Keratinocyte (primary cell): ENCODE results near the gene EFCAB6. TPM values are rescaled to one million over a fixed set of nuclear protein-coding genes. Genes with fewer than 3 reads are reported as not detected.

Source experiments
- DNase-seq: peaks from one replicate; pipeline ENCODE4 v3.0.0-alpha.2; 2011; ENCODE audit warnings: low read depth, missing footprints, low spot score
- FAIRE-seq: peaks from 2 replicates; lab custom pipeline; 2011; peaks lifted over from hg19 to GRCh38; lab: Jason Lieb, UNC
- H2AFZ ChIP-seq: 2 replicates; pipeline ENCODE4 v1.6.0; 2012; ENCODE audit warnings: low read length, control low read depth, inconsistent platforms; ENCODE audit not compliant: control insufficient read depth
- H3K27ac ChIP-seq: 2 replicates; pipeline ENCODE4 v1.5.1; 2011; ENCODE audit warnings: low read length; ENCODE audit not compliant: control insufficient read depth, insufficient read depth
- H3K27me3 ChIP-seq: 3 replicates; pipeline ENCODE4 v1.6.0; 2011; ENCODE audit warnings: low read length; ENCODE audit not compliant: control insufficient read depth, insufficient read depth; ENCODE audit errors: extremely low read depth
- H3K36me3 ChIP-seq, 2 experiments: 2 replicates in 1 of 2; 3 replicates in 1 of 2; pipeline ENCODE4 v1.5.1; 2011; ENCODE audit warnings: low read length in 2 of 2, mild to moderate bottlenecking in 1 of 2; ENCODE audit not compliant: control insufficient read depth in 2 of 2, insufficient read depth in 2 of 2; ENCODE audit errors: extremely low read depth in 1 of 2
- H3K4me1 ChIP-seq: 3 replicates; pipeline ENCODE4 v1.5.1; 2011; ENCODE audit warnings: low read length; ENCODE audit not compliant: control insufficient read depth, insufficient read depth; ENCODE audit errors: extremely low read depth
- H3K4me2 ChIP-seq: 3 replicates; pipeline ENCODE4 v1.6.0; 2011; ENCODE audit warnings: low read depth, low read length; ENCODE audit not compliant: control insufficient read depth, insufficient read depth; ENCODE audit errors: extremely low read depth
- H3K4me3 ChIP-seq, 3 experiments: fragments of 200-600 bp in 1 of 3; sonication (generic) in 1 of 3; 2 replicates in 2 of 3; 3 replicates in 1 of 3; pipeline ENCODE4 v1.5.1; 2011 to 2016; ENCODE audit warnings: low read length in 3 of 3, mild to moderate bottlenecking in 3 of 3, control low read depth in 2 of 3, inconsistent platforms in 1 of 3, low read depth in 1 of 3, mixed read lengths in 1 of 3, mixed run types in 1 of 3, moderate library complexity in 1 of 3; ENCODE audit not compliant: control insufficient read depth in 2 of 3, insufficient read depth in 2 of 3; ENCODE audit errors: extremely low read depth in 1 of 3
- H3K79me2 ChIP-seq: 2 replicates; pipeline ENCODE4 v1.6.0; 2012; ENCODE audit warnings: low read length; ENCODE audit not compliant: control insufficient read depth, insufficient read depth
- H3K9ac ChIP-seq: 3 replicates; pipeline ENCODE4 v1.6.0; 2011; ENCODE audit warnings: low read length; ENCODE audit not compliant: control insufficient read depth, insufficient read depth; ENCODE audit errors: extremely low read depth
- H3K9me1 ChIP-seq: 3 replicates; pipeline ENCODE4 v1.6.0; 2011; ENCODE audit warnings: low read length; ENCODE audit not compliant: control insufficient read depth, insufficient read depth; ENCODE audit errors: extremely low read depth
- H3K9me3 ChIP-seq: 2 replicates; pipeline ENCODE4 v1.5.1; 2012; ENCODE audit warnings: low read depth, low read length; ENCODE audit not compliant: control insufficient read depth
- H4K20me1 ChIP-seq: 3 replicates; pipeline ENCODE4 v1.6.0; 2011; ENCODE audit warnings: low read length; ENCODE audit not compliant: control insufficient read depth, insufficient read depth; ENCODE audit errors: extremely low read depth
- CTCF ChIP-seq, 3 experiments: IDR thresholded peaks in 1 of 3; conservative IDR thresholded peaks in 1 of 3; optimal IDR thresholded peaks in 1 of 3; 2 replicates in 2 of 3; 3 replicates in 1 of 3; pipeline versions ENCODE3 to v1.5.1; 2011; ENCODE audit warnings: low read length in 3 of 3, mild to moderate bottlenecking in 3 of 3, moderate library complexity in 2 of 3, control low read depth in 1 of 3, inconsistent platforms in 1 of 3; ENCODE audit not compliant: insufficient read depth in 2 of 3; ENCODE audit errors: extremely low read depth in 1 of 3
- EZH2 ChIP-seq: IDR thresholded peaks from one replicate; pipeline ENCODE4 v1.6.1; 2012; ENCODE audit warnings: inconsistent platforms, mild to moderate bottlenecking, low read length, moderate library complexity
- dilution Hi-C: fragments of 300-500 bp; cut with MboI; formaldehyde crosslinking; loops from one replicate; pipeline ENCODE4 v1.7.0; 2020; ENCODE audit warnings: low sequenced_read_pairs; ENCODE audit not compliant: extremely low pct_ligation_motif_present
- polyA plus RNA-seq, 5 experiments: library from polyadenylated mRNA; depleted of rRNA in 3 of 5; stranded (reverse) in 3 of 5; stranded (forward) in 1 of 5; unstranded in 1 of 5; fragments of >200 nt; gene quantifications; 1 replicate in 1 of 5; 2 replicates in 3 of 5; 3 replicates in 1 of 5; pipeline versions ENCODE4 v1.2.1 to v1.2.3, GENCODE V29; 2011 to 2012; ENCODE audit warnings: missing spikeins in 2 of 5, low read depth in 1 of 5, low replicate concordance in 1 of 5

EFCAB6 gene
- polyA plus RNA-seq, 1 donor (not counting 4 experiments of a cell fraction or from before 2014, with no cell fraction given): 0.18 TPM

- peaks cover 4% of the 10 kb centered on the region for H3K27me3 ChIP-seq
- TF ChIP-seq CTCF (optimal IDR thresholded peaks at IDR 0.05 in 1 of 3, IDR thresholded peaks at IDR 0.05 in 1 of 3, conservative IDR thresholded peaks at IDR 0.05 in 1 of 3; ENCODE audit: extremely low read depth in 1 of 3, insufficient read depth in 2 of 3, low read length in 3 of 3): no peak
- no peak for TF ChIP-seq EZH2
- no peak overlapping the region for H2AFZ ChIP-seq
- DNase-seq (no peak), FAIRE-seq (no peak)
- no peak overlapping the region for H3K4me3 ChIP-seq
- no peaks in the 10 kb centered on the region for H4K20me1 ChIP-seq
- no peak overlapping the region for H3K9ac ChIP-seq
- dilution Hi-C loops: no loop called here
- no peaks in the 10 kb centered on the region for H3K9me1 ChIP-seq
- H3K9me3 ChIP-seq: no peaks in the 10 kb centered on the region
- no peak overlapping the region for H3K27ac ChIP-seq
- H3K79me2 ChIP-seq: no peaks in the 10 kb centered on the region
- no peak overlapping the region for H3K4me2 ChIP-seq
- no peaks in the 10 kb centered on the region for H3K4me1 ChIP-seq
- H3K36me3 ChIP-seq: no peaks in the 10 kb centered on the region
Observed at GRCh38 chr22:43737150-43737828, 74.8 kb downstream of the EFCAB6 start.

GRCh38 chr22:43736651-43737050 is 75.5 kb downstream of the EFCAB6 start:
- FAIRE-seq: no peak

More at GRCh38 chr22:43736651-43737050, 75.5 kb downstream of the EFCAB6 start:
- Histone ChIP-seq H3K9me3 (no peaks in the 10 kb centered on the region), H3K4me3 (no peak overlapping the region), H2AFZ (no peak overlapping the region), H3K4me2 (no peak overlapping the region), H3K27me3 (peaks cover 4% of the 10 kb centered on the region), H3K9ac (no peak overlapping the region), H3K27ac (no peak overlapping the region), H3K36me3 (no peaks in the 10 kb centered on the region), H3K9me1 (no peaks in the 10 kb centered on the region), H4K20me1 (no peaks in the 10 kb centered on the region), H3K79me2 (no peaks in the 10 kb centered on the region), H3K4me1 (no peaks in the 10 kb centered on the region)
- TF ChIP-seq CTCF (optimal IDR thresholded peaks at IDR 0.05 in 1 of 3, IDR thresholded peaks at IDR 0.05 in 1 of 3, conservative IDR thresholded peaks at IDR 0.05 in 1 of 3; ENCODE audit: extremely low read depth in 1 of 3, insufficient read depth in 2 of 3, low read length in 3 of 3) (no peak), EZH2 (no peak)
- dilution Hi-C loops: no loop called here
- DNase-seq: no peak
